Activated CD4-positive, alpha-beta T cell treated with anti-CD3 and anti-CD28 coated beads for 24 hours (primary cell): Measurements from ENCODE around the gene CAMKV.
"Not testable (repeated sequence)": the region's sequence is repeated elsewhere in the genome, so short reads cannot be mapped to it uniquely, and the experiment has no call there.

Experiments
- DNase-seq, 2 donors: peaks; one replicate each; pipeline ENCODE4 v3.0.0-alpha.2; 2020; ENCODE audit warnings: low read depth in 2 of 2

The CAMKV gene

GRCh38 chr3:49855662-49856061, 14.0 kb downstream of the CAMKV start:
- DNase-seq, result no peak

GRCh38 chr3:49845694-49846093, 24.0 kb downstream of the CAMKV start:
- no peak for DNase-seq

GRCh38 chr3:49844464-49845183, 25.1 kb downstream of the CAMKV start:
- no peak for DNase-seq

GRCh38 chr3:49842843-49843517, 26.7 kb downstream of the CAMKV start:
- no peak for DNase-seq

GRCh38 chr3:49841806-49842205, 27.9 kb downstream of the CAMKV start:
- no peak for DNase-seq

GRCh38 chr3:49841126-49841696, 28.5 kb downstream of the CAMKV start:
- no peak for DNase-seq

- DNase-seq, result no peak
Observed at GRCh38 chr3:49840388-49840787, 29.3 kb downstream of the CAMKV start.

GRCh38 chr3:49839193-49839809, 30.4 kb downstream of the CAMKV start:
- peak; percentile 71 to 74 for DNase-seq

GRCh38 chr3:49831341-49831740, 38.4 kb downstream of the CAMKV start:
- no peak for DNase-seq

GRCh38 chr3:49826016-49826415, 43.7 kb downstream of the CAMKV start:
- DNase-seq, result no peak

- DNase-seq, result not testable (repeated sequence)
Observed at GRCh38 chr3:49823131-49823530, 46.6 kb downstream of the CAMKV start.

GRCh38 chr3:49813497-49814174, 56.1 kb downstream of the CAMKV start, which contains the start of gene UBA7:
Gene UBA7 (minus strand): TSS chr3:49813953. CDS start chr3:49813787, 166 bp downstream.
- DNase-seq, result no peak

GRCh38 chr3:49812916-49813496, 56.7 kb downstream of the CAMKV start:
- no peak for DNase-seq
